Body of pancreas (tissue), 4 donors: ENCODE measurements around the gene EMILIN3.

Source experiments
- CTCF ChIP-seq, 7 experiments: fragments of 450-650 bp in 4 of 7; fragments of 200-600 bp in 3 of 7; sonication (generic) in 3 of 7; IDR thresholded peaks; one replicate each; pipeline ENCODE4 v1.5.1; 2016 to 2019; ENCODE audit warnings: antibody characterized with exemption in 7 of 7
- POLR2A ChIP-seq, 3 donors: fragments of 450-650 bp; IDR thresholded peaks; one replicate each; pipeline ENCODE4 v1.6.1; 2016; ENCODE audit warnings: antibody characterized with exemption in 3 of 3, mild to moderate bottlenecking in 2 of 3

GRCh38 chr20:41344938-41345728 lies 21.5 kb downstream of the EMILIN3 start:
- TF ChIP-seq CTCF (IDR thresholded peaks at IDR 0.05) (no peak), POLR2A (IDR thresholded peaks at IDR 0.05) (no peak)
